Measurements from ENCODE around the gene DYRK2.

Gene DYRK2

GRCh38 chr12:67662910-67663538, 14.5 kb downstream of the DYRK2 start:
- TF ChIP-seq CTCF (IDR thresholded peaks at IDR 0.05; ENCODE audit: extremely low read depth, missing control alignments) = no peak
- DNase-seq (ENCODE audit: low spot score) = no peak

GRCh38 chr12:67664171-67664570, 15.6 kb downstream of the DYRK2 start:
- TF ChIP-seq CTCF (IDR thresholded peaks at IDR 0.05; ENCODE audit: extremely low read depth, missing control alignments) = no peak
- no peak for DNase-seq (ENCODE audit: low spot score)

GRCh38 chr12:67665679-67666078, 17.1 kb downstream of the DYRK2 start:
- no peak for TF ChIP-seq CTCF (IDR thresholded peaks at IDR 0.05; ENCODE audit: extremely low read depth, missing control alignments)
- no peak for DNase-seq (ENCODE audit: low spot score)

- DNase-seq (ENCODE audit: low spot score) = no peak
- TF ChIP-seq CTCF (IDR thresholded peaks at IDR 0.05; ENCODE audit: extremely low read depth, missing control alignments) = no peak
Observed at GRCh38 chr12:67666605-67667004, 18.1 kb downstream of the DYRK2 start.

GRCh38 chr12:67667276-67668073, 18.9 kb downstream of the DYRK2 start:
- no peak for TF ChIP-seq CTCF (IDR thresholded peaks at IDR 0.05; ENCODE audit: extremely low read depth, missing control alignments)
- DNase-seq (ENCODE audit: low spot score) = no peak

GRCh38 chr12:67669217-67669933, 20.8 kb downstream of the DYRK2 start:
- TF ChIP-seq CTCF (IDR thresholded peaks at IDR 0.05; ENCODE audit: extremely low read depth, missing control alignments) = no peak
- no peak for DNase-seq (ENCODE audit: low spot score)

Data from GM20000 (cell line).